Type B pancreatic cell (in vitro differentiated cells): ENCODE measurements around the gene DYRK1A. TPM values are rescaled to one million over a fixed set of nuclear protein-coding genes. Genes with fewer than 3 reads are reported as not detected.

ENCODE experiments used
- DNase-seq: peaks from one replicate; pipeline ENCODE4 v3.0.0; 2021; ENCODE audit warnings: mixed read lengths; ENCODE audit not compliant: unreplicated experiment; ENCODE audit errors: extremely low spot score
- H3K27ac Mint-ChIP-seq: 2 replicates; pipeline ENCODE4 v1.8.0; 2021; ENCODE audit warnings: mild to moderate bottlenecking, mixed read lengths
- H3K27me3 Mint-ChIP-seq: 2 replicates; pipeline ENCODE4 v1.8.0; 2021; ENCODE audit warnings: mixed read lengths
- H3K36me3 Mint-ChIP-seq: 2 replicates; pipeline ENCODE4 v1.8.0; 2021; ENCODE audit warnings: mixed read lengths
- H3K4me1 Mint-ChIP-seq: one replicate; pipeline ENCODE4 v1.8.0; 2021; ENCODE audit warnings: mixed read lengths; ENCODE audit not compliant: unreplicated experiment
- H3K4me3 Mint-ChIP-seq: 2 replicates; pipeline ENCODE4 v1.8.0; 2021; ENCODE audit warnings: mild to moderate bottlenecking, mixed read lengths
- H3K9me3 Mint-ChIP-seq: 2 replicates; pipeline ENCODE4 v1.8.0; 2021; ENCODE audit warnings: mixed read lengths
- total RNA-seq: library from RNA; stranded (reverse); gene quantifications from 2 replicates; pipeline ENCODE4 v1.2.1, GENCODE V29; 2021; ENCODE audit warnings: low replicate concordance
- TF ChIP-seq, protein P1 (sequence below): fragments of 200-600 bp; sonication (generic); conservative IDR thresholded peaks from 2 replicates; pipeline ENCODE4 v1.5.0; 2021; ENCODE audit warnings: antibody characterized with exemption, mild to moderate bottlenecking

DYRK1A gene
- total RNA-seq, 1 donor from 2014 or later: 70.6 TPM

DNA sequence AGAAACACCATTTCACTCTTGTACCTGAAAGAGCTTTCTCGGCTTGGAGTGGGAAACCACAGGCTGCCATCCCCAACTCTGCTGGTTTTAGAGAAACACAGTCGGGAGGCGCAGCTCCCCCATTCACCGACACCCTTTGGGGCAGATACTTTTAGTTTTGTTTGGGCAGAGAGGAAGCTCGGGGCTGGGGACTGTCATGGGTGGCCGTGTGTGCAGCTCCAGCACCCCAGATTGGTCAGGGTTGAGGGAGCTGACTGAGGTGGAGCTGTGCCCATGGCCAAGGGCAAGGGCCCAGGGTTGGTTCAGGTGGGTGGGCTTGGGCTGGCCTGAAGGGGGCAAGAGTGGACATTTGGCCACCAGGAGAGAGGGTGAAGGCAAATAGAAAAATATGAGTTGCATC is 163.1 kb downstream of the DYRK1A start:
- Mint-ChIP-seq H3K27ac (no peak overlapping the region), H3K4me1 (peaks cover 10% of the 10 kb centered on the region), H3K4me3 (no peak overlapping the region), H3K36me3 (no peaks in the 10 kb centered on the region), H3K9me3 (peaks cover 7% of the 10 kb centered on the region), H3K27me3 (peaks cover 12% of the 10 kb centered on the region)
- TF ChIP-seq, protein P1, sequence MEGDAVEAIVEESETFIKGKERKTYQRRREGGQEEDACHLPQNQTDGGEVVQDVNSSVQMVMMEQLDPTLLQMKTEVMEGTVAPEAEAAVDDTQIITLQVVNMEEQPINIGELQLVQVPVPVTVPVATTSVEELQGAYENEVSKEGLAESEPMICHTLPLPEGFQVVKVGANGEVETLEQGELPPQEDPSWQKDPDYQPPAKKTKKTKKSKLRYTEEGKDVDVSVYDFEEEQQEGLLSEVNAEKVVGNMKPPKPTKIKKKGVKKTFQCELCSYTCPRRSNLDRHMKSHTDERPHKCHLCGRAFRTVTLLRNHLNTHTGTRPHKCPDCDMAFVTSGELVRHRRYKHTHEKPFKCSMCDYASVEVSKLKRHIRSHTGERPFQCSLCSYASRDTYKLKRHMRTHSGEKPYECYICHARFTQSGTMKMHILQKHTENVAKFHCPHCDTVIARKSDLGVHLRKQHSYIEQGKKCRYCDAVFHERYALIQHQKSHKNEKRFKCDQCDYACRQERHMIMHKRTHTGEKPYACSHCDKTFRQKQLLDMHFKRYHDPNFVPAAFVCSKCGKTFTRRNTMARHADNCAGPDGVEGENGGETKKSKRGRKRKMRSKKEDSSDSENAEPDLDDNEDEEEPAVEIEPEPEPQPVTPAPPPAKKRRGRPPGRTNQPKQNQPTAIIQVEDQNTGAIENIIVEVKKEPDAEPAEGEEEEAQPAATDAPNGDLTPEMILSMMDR: no peak
- no peak for DNase-seq

DNA sequence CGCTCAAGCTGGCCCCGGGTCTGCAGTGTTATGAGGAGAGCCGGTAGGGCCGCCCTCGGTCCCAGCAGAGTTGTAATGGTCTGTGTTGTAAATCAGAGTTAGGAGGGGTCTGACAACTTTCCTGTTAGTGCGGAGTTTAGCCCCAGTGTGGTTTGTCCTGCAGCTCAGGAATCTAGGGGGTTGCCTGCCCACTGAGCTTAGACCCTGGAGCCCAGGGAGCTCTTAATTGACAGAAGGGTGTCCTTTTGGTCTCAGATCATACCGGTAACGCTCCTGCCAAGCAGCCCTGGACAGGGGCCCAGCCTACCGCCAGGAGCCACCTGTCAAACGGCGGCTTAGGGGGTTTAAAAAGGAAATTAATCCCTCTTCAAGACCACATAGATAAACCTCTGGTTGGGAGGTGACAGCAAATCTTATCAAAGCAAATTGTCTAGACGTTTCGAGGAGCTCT is 164.4 kb downstream of the DYRK1A start:
- peaks cover 13% of the 10 kb centered on the region for H3K27me3 Mint-ChIP-seq

DNA sequence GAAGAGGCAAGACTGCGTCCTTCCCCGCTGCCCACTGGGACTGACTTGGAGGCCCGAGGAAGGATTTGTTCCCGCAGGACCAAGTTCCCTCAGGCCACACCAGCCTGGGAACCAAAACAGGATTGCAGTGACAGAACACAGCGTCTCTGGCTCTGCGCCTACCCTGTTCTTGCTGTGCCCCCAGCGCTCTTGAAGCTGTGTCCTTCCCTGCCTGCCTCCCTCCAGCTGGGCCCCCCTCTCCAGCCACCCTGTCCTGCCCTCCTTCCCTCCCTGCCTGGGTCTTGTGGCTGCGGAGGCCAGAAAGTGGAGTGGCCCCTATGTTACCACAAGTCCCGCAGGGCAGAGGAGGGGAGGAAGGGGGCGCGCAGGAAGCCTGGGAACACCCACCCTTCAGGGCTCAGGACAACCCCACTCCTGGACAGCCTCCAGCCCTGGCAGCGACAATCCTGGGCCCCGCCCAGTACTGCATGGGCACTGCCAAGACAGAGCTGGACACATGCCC is 164.9 kb downstream of the DYRK1A start:
- Mint-ChIP-seq H3K4me3 (no peak overlapping the region), H3K9me3 (peaks cover 8% of the 10 kb centered on the region), H3K36me3 (peaks cover 6% of the 10 kb centered on the region), H3K27me3 (peaks cover 13% of the 10 kb centered on the region), H3K27ac (no peak overlapping the region), H3K4me1 (peaks cover 10% of the 10 kb centered on the region)
- no peak for DNase-seq
- TF ChIP-seq, protein P1: no peak

More for the DNA sequence above, 164.4 kb downstream of the DYRK1A start:
- Mint-ChIP-seq H3K4me1 (peaks cover 10% of the 10 kb centered on the region), H3K4me3 (no peak overlapping the region), H3K9me3 (peaks cover 8% of the 10 kb centered on the region), H3K36me3 (peaks cover 4% of the 10 kb centered on the region), H3K27ac (no peak overlapping the region)
- TF ChIP-seq, protein P1: no peak
- DNase-seq: no peak

DNA sequence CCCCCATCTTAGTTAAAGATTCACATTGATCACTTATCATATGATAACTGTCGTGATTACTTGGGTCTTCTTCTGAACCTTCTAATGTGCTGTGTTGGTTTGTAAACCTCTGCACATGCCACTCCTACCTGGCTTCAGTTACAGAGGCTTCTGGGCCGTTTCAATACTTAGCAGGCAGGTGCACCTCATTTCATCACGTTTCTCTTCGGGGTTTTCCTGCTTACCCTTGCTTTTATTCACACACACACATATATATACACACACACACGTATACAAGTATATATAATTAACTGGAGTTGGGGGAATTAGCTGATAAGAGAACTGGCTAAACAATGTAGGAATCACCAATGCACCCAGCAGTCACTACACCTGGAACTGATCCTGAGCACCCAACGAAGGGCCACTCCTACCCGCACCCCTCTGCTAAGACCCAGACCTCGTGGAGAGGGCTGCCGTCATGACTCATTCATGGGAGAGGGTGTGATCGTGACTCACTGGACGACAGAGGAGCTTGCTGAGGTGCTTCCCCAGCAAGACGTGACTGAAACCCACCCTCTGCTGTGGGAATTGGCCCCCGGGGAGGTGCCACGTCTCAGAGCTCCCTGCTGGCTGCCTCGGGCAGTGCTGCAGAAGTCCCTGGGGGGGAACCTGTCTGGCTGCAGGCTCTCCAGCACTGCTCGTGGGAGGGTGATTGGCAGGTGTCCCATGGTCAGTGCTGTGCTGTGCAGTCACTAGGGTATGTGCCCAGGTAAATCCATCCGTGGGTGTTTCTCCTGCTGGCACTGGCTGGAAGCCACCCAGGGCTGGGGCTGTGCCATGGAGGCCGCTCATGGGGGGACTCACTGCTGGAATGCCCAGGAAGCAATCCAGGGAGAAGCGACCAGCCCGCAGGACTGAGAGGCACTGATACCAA is 166.6 kb downstream of the DYRK1A start:
- Mint-ChIP-seq H3K4me3 (no peak overlapping the region), H3K9me3 (peaks cover 14% of the 10 kb centered on the region), H3K27me3 (peaks cover 13% of the 10 kb centered on the region), H3K36me3 (peaks cover 12% of the 10 kb centered on the region), H3K4me1 (peaks cover 15% of the 10 kb centered on the region), H3K27ac (peak overlapping the region; percentile 26)
- DNase-seq: no peak
- TF ChIP-seq, protein P1: no peak

DNA sequence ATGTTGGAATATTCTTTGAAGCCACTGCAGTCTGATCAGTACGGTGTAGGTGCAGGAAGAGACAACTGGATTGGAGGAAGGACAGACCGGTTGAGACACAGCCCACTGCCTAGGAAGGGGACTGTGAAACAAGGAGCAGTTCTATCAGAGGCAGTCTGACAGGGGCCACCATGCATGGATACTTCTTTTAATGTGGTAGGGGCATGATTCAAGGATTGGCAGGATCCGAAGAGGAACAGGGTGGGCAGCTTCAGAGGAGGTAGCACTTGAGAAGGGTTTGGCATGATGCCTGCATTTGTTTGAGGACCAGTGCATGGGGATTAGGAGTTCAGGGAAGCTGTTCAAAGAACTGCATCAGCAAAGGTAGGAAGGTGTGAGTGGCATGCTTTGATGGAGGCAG is 167.9 kb downstream of the DYRK1A start:
- H3K36me3 Mint-ChIP-seq: peaks cover 12% of the 10 kb centered on the region
- H3K9me3 Mint-ChIP-seq: peaks cover 19% of the 10 kb centered on the region
- DNase-seq: no peak
- TF ChIP-seq, protein P1: no peak
- no peak overlapping the region for H3K4me3 Mint-ChIP-seq
- H3K4me1 Mint-ChIP-seq: peaks cover 15% of the 10 kb centered on the region
- peaks cover 13% of the 10 kb centered on the region for H3K27me3 Mint-ChIP-seq
- H3K27ac Mint-ChIP-seq: no peak overlapping the region
